HepG2 (cell line): ENCODE data around the gene MRPL51. TPM values are rescaled to one million over a fixed set of nuclear protein-coding genes. Genes with fewer than 3 reads are reported as not detected.
A peak's percentile ranks its signal among the peaks of the same experiment; 100 is the strongest.
"Not testable (repeated sequence)": the region's sequence is repeated elsewhere in the genome, so short reads cannot be mapped to it uniquely, and the experiment has no call there.

Experiments used
- ATAC-seq: fragments of 200-7000 bp; cut with Tn5 transposase; 3 replicates; pipeline ENCODE4 v1.9.1; 2020; ENCODE audit warnings: mild to moderate bottlenecking, moderate library complexity
- BruUV-seq: library from RNA; stranded (reverse); fragments of 400-500 nt; replicated peaks from 2 replicates; lab custom pipeline; 2021; lab: Mats Ljungman, UMichigan
- CTCF ChIA-PET: fragments of 300-600 bp; formaldehyde crosslinking; extraction: SDS; loops from one replicate; lab custom pipeline; 2021; ENCODE audit warnings: low total read pairs, inconsistent platforms, low intra/inter-chr PET ratio; lab: Yijun Ruan, JAX
- POLR2A ChIA-PET: fragments of 350-600 bp; sonication (Branson Sonifier 250); formaldehyde crosslinking; loops from one replicate; lab custom pipeline; 2020; ENCODE audit warnings: antibody characterized with exemption, inconsistent platforms; lab: Yijun Ruan, JAX
- DNase-seq: peaks from one replicate; pipeline ENCODE4 v3.0.0-alpha.2; 2015; ENCODE audit warnings: low spot score
- FAIRE-seq: peaks from 3 replicates; lab custom pipeline; 2011; peaks lifted over from hg19 to GRCh38; lab: Jason Lieb, UNC
- H2AFZ ChIP-seq: one replicate; pipeline ENCODE4 v1.6.1; 2011; ENCODE audit warnings: low read length, inconsistent platforms
- H3K27ac ChIP-seq: fragments of 300-600 bp; 3 replicates; pipeline ENCODE4 v1.8.0; 2011; ENCODE audit warnings: mixed run types, mild to moderate bottlenecking, mixed read lengths, low read length, inconsistent platforms; ENCODE audit not compliant: insufficient read depth; ENCODE audit errors: extremely low read length
- H3K27me3 ChIP-seq, 2 experiments: fragments of 200-600 bp in 1 of 2; 2 replicates in 1 of 2; 3 replicates in 1 of 2; pipeline versions ENCODE4 v1.6.0 to v1.8.0; 2011; ENCODE audit warnings: low read length in 2 of 2, mild to moderate bottlenecking in 2 of 2, moderate library complexity in 2 of 2, inconsistent platforms in 1 of 2; ENCODE audit not compliant: insufficient read depth in 2 of 2, control insufficient read depth in 1 of 2
- H3K36me3 ChIP-seq, 2 experiments: fragments of 200-600 bp in 1 of 2; replicated peaks in 1 of 2; 2 replicates in 1 of 2; 3 replicates in 1 of 2; pipeline versions ENCODE4 v1.5.1 to v1.8.0; 2011; ENCODE audit warnings: low read length in 2 of 2, inconsistent platforms in 1 of 2; ENCODE audit not compliant: insufficient read depth in 2 of 2, control insufficient read depth in 1 of 2
- H3K4me1 ChIP-seq: 2 replicates; pipeline ENCODE4 v1.5.1; 2012; ENCODE audit warnings: low read length, inconsistent platforms; ENCODE audit not compliant: insufficient read depth
- H3K4me2 ChIP-seq: 2 replicates; pipeline ENCODE4 v1.6.0; 2011; ENCODE audit warnings: low read depth, low read length, inconsistent platforms
- H3K4me3 ChIP-seq, 3 experiments: fragments of 200-600 bp in 1 of 3; sonication (generic), shearing (Covaris generic) in 1 of 3; replicated peaks in 1 of 3; 2 replicates each; pipeline ENCODE4 v1.5.1; 2011 to 2016; ENCODE audit warnings: low read length in 3 of 3, inconsistent platforms in 2 of 3, low read depth in 2 of 3, mild to moderate bottlenecking in 2 of 3, control low read depth in 1 of 3, mixed read lengths in 1 of 3; ENCODE audit not compliant: insufficient read depth in 1 of 3
- H3K79me2 ChIP-seq: one replicate; pipeline ENCODE4 v1.6.1; 2011; ENCODE audit warnings: low read length, inconsistent platforms; ENCODE audit not compliant: insufficient read depth
- H3K9ac ChIP-seq: 2 replicates; pipeline ENCODE4 v1.6.0; 2011; ENCODE audit warnings: mild to moderate bottlenecking, low read depth, low read length, inconsistent platforms; ENCODE audit not compliant: insufficient read depth
- H3K9me3 ChIP-seq: 2 replicates; pipeline ENCODE4 v1.5.1; 2012; ENCODE audit warnings: mild to moderate bottlenecking, low read length
- H4K20me1 ChIP-seq: 2 replicates; pipeline ENCODE4 v1.6.0; 2011; ENCODE audit warnings: inconsistent platforms, mild to moderate bottlenecking, low read length, moderate library complexity; ENCODE audit not compliant: insufficient read depth
- DZIP1 ChIP-seq: sonication (generic); formaldehyde crosslinking; IDR thresholded peaks from 2 replicates; pipeline ENCODE4 v1.5.0; 2020; ENCODE audit warnings: mild to moderate bottlenecking, missing genetic modification reagents
- ZFP37 ChIP-seq: sonication (generic); formaldehyde crosslinking; IDR thresholded peaks from 2 replicates; pipeline ENCODE4 v1.4.0; 2020; ENCODE audit warnings: missing genetic modification reagents, borderline replicate concordance
- WGBS: methylation state at CpG from one replicate; pipeline ENCODE4 v1.1.6; 2017; ENCODE audit warnings: low lambda C conversion rate; 5-methylcytosine and 5-hydroxymethylcytosine counted together
- in situ Hi-C: cut with HindIII; loops from 2 replicates; pipeline ENCODE4 v1.10.0; 2017; ENCODE audit warnings: low pct_unique_long_range_greater_than_20kb; ENCODE audit not compliant: extremely low pct_ligation_motif_present
- intact Hi-C: fragments of 100-400 bp; cut with micrococcal nuclease; formaldehyde crosslinking; loops from one replicate; pipeline ENCODE4 v1.10.0; 2022; ENCODE audit not compliant: unreplicated experiment
- polyA plus RNA-seq, 8 experiments: library from polyadenylated mRNA; depleted of rRNA in 3 of 8; stranded (reverse) in 7 of 8; unstranded in 1 of 8; fragments of >200 nt; fragmentation: Illumina TruSeq in 4 of 8; extraction: Trizol in 4 of 8; gene quantifications; 2 replicates each; pipeline versions ENCODE4 v1.2.1 to v1.2.3, GENCODE V29; 2011 to 2016; ENCODE audit warnings: low read depth in 4 of 8, missing spikeins in 1 of 8, mixed read lengths in 1 of 8; ENCODE audit not compliant: insufficient read depth in 1 of 8
- total RNA-seq, 5 experiments: library from RNA; depleted of rRNA; stranded (reverse); fragments of >200 nt; fragmentation: Illumina TruSeq; extraction: Trizol; gene quantifications; 2 replicates each; pipeline ENCODE4 v1.2.3, GENCODE V29; 2016; ENCODE audit warnings: low read depth in 1 of 5

The MRPL51 gene
- total and polyA plus RNA-seq, 2 of the 13 experiments (the other 11 are each of a cell fraction or from before 2014, with no cell fraction given), result 64.8 to 278 TPM

DNA sequence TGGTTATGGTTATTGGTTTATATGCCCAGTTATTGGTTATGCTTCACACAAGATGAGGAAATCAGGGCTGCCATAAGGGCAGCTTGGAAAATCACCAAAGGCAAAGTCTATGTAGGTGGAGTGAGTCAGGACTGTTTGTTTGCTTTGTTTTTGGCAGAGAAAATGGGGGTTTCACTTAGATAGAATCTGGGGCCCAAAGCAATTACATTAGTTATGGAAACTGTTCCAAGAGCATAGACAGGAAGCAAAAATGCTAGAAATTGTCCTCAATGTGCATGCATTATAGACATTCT is 24.8 kb downstream of the MRPL51 start (continued):
- TF ChIP-seq DZIP1 (CRISPR knock-in tag) (no peak), ZFP37 (no peak)

- intact Hi-C loops (loop anchor here (10.0 kb wide), 1 partner anchor 133 kb away; no protein-coding TSS in a partner anchor), in situ Hi-C loops (loop anchor here (25.0 kb wide), 1 partner anchor 405 kb away; no protein-coding TSS in a partner anchor)
- DNase-seq, FAIRE-seq, H3K9me3 ChIP-seq, H3K4me3 ChIP-seq, CTCF ChIA-PET, H4K20me1 ChIP-seq, ATAC-seq, H3K79me2 ChIP-seq, H3K27ac ChIP-seq, H2AFZ ChIP-seq, BruUV-seq, H3K9ac ChIP-seq, H3K27me3 ChIP-seq: not testable (repeated sequence)
- Histone ChIP-seq H3K4me2 (peak overlapping the region; percentile 8; the same call in 1 of the 2 replicates), H3K4me1 (peaks cover 41% of the 10 kb centered on the region), H3K36me3 (peaks cover 9 to 14% of the 10 kb centered on the region in 2 experiments; a peak in 4 of 5 replicates)
- POLR2A ChIA-PET, result interaction anchor here (1.2 to 4.2 kb wide), 2 partner anchors 16 to 25 kb away, joined by 4 to 68 read pairs; partner anchors contain the start of genes MRPL51 and TAPBPL
- 89% methylated on average over 7 of the region's 9 CpGs for WGBS
These were observed 25.3 kb downstream of the MRPL51 start for GRCh38 chr12:6467571-6468282.

DNA sequence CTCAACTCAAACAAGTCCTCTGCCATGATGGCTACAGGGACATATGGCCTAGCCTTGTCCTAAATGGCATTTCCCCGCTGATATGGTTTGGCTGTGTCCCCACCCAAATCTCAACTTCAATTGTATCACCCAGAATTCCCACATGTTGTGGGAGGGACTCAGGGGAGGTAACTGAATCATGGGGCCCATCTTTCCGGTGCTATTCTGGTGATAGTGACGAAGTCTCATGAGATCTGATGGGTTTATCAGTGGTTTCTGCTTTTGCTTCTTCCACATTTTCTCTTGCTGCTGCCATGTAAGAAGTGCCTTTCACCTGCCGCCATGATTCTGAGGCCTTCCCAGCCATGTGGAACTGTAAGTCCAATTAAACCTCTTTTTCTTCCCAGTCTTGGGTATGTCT is 26.3 kb downstream of the MRPL51 start:
- POLR2A ChIA-PET, result interaction anchor here (1.6 kb wide), 1 partner anchor 65 kb away, joined by 3 read pairs; no protein-coding TSS in a partner anchor
- H3K79me2 ChIP-seq, FAIRE-seq, H3K27ac ChIP-seq, H3K4me2 ChIP-seq, H2AFZ ChIP-seq, H4K20me1 ChIP-seq, H3K27me3 ChIP-seq, CTCF ChIA-PET, DNase-seq, H3K9me3 ChIP-seq, ATAC-seq, H3K4me3 ChIP-seq, H3K9ac ChIP-seq, BruUV-seq: not testable (repeated sequence)
- WGBS, result 93% methylated on average over 3 of the region's 4 CpGs
- peaks cover 15 to 24% of the 10 kb centered on the region in 2 experiments; a peak in 4 of 5 replicates for H3K36me3 ChIP-seq
- peaks cover 37% of the 10 kb centered on the region for H3K4me1 ChIP-seq
- in situ Hi-C loops (loop anchor here (25.0 kb wide), 1 partner anchor 404 kb away; no protein-coding TSS in a partner anchor), intact Hi-C loops (loop anchor here (10.0 kb wide), 1 partner anchor 132 kb away; no protein-coding TSS in a partner anchor)
